ENCODE measurements around the gene NACC2. TPM values are rescaled to one million over a fixed set of nuclear protein-coding genes. Genes with fewer than 3 reads are reported as not detected.

The NACC2 gene
- polyA plus RNA-seq, 3 donors = 8.1 to 32.4 (median 8.7) TPM

DNA sequence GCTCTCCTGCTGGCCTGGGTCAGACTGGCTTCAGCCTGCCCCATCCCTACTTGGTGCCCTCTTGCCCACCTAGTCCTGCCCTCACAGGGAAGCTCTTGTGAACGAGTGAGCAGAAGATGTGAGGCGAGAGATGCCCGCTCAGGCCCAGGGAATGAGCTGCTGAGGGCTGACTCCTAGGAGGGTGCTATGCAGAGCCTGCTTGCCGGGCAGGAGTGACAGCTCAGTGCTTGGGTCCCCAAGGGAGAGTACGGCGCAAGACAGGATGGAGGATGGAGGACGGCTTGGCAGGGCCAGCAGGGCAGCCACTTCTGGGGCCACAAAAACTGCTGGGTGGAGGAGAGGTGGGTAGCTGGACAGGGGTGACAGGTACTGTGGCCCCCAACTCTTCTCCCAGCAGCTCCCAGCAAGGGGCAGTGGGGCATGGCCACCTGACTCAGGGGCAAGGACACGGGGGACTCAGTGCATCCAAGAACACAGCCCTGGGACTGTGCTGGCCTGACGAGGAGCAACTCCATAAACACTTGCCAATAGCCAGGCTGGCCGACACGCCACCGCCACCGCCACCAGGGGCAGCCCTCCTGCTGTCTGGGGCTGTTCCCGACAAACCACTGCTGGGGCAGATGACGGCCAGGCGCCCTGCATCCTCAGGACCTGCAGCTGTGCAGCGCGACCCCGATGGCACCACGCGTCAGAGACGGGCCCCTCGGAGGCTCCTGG, 78.4 kb downstream of the NACC2 start:
- Histone ChIP-seq H3K79me2 (ENCODE audit: insufficient read depth, low read length) (peaks cover 77% of the 10 kb centered on the region), H3K27ac (ENCODE audit: low read depth in 1 of 2, low read length in 2 of 2) (no peak overlapping the region), H3K4me3 (replicated peaks in 1 of 3; ENCODE audit: low read depth in 2 of 3, low read length in 3 of 3) (no peak overlapping the region), H2AFZ (ENCODE audit: insufficient read depth, low read depth, low read length, poor library complexity, severe bottlenecking) (no peak overlapping the region), H3K27me3 (ENCODE audit: control insufficient read depth in 2 of 2, insufficient read depth in 2 of 2, low read length in 2 of 2) (no peaks in the 10 kb centered on the region), H3K9ac (ENCODE audit: insufficient read depth, low read length, poor library complexity, severe bottlenecking) (no peak overlapping the region), H3K9me3 (replicated peaks in 1 of 2; ENCODE audit: control insufficient read depth in 1 of 2, insufficient read depth in 1 of 2, low read length in 2 of 2) (no peaks in the 10 kb centered on the region), H3K36me3 (replicated peaks in 1 of 2; ENCODE audit: control insufficient read depth in 1 of 2, insufficient read depth in 2 of 2, low read length in 2 of 2) (peaks cover 58 to 83% of the 10 kb centered on the region in 2 donors), H4K20me1 (ENCODE audit: insufficient read depth, low read length) (peaks cover 100% of the 10 kb centered on the region), H3K4me2 (replicated peaks; ENCODE audit: extremely low read depth, low read length, poor library complexity, severe bottlenecking) (no peak overlapping the region), H3K4me1 (ENCODE audit: control insufficient read depth in 1 of 2, insufficient read depth in 2 of 2, low read length in 2 of 2) (no peaks in the 10 kb centered on the region)
- H3K27me3 Mint-ChIP-seq (ENCODE audit: low read depth in 3 of 3) = no peaks in the 10 kb centered on the region
- TF ChIP-seq, protein P1, sequence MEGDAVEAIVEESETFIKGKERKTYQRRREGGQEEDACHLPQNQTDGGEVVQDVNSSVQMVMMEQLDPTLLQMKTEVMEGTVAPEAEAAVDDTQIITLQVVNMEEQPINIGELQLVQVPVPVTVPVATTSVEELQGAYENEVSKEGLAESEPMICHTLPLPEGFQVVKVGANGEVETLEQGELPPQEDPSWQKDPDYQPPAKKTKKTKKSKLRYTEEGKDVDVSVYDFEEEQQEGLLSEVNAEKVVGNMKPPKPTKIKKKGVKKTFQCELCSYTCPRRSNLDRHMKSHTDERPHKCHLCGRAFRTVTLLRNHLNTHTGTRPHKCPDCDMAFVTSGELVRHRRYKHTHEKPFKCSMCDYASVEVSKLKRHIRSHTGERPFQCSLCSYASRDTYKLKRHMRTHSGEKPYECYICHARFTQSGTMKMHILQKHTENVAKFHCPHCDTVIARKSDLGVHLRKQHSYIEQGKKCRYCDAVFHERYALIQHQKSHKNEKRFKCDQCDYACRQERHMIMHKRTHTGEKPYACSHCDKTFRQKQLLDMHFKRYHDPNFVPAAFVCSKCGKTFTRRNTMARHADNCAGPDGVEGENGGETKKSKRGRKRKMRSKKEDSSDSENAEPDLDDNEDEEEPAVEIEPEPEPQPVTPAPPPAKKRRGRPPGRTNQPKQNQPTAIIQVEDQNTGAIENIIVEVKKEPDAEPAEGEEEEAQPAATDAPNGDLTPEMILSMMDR (IDR thresholded peaks at IDR 0.05) = no peak
- H3K36me3 Mint-ChIP-seq = peaks cover 40 to 73% of the 10 kb centered on the region in 2 donors
- peak overlapping the region in 1 of 7 donors; percentile 7 for H3K27ac Mint-ChIP-seq
- H3K9me3 Mint-ChIP-seq = no peaks in the 10 kb centered on the region
- DNase-seq = no peak
- peaks cover 5% of the 10 kb centered on the region for H3K4me1 Mint-ChIP-seq
- intact Hi-C loops (cut with micrococcal nuclease) = no loop called here
- H3K4me3 Mint-ChIP-seq = no peak overlapping the region
- WGBS (ENCODE audit: insufficient coverage) = 95% methylated on average over 23 of the region's 23 CpGs

DNA sequence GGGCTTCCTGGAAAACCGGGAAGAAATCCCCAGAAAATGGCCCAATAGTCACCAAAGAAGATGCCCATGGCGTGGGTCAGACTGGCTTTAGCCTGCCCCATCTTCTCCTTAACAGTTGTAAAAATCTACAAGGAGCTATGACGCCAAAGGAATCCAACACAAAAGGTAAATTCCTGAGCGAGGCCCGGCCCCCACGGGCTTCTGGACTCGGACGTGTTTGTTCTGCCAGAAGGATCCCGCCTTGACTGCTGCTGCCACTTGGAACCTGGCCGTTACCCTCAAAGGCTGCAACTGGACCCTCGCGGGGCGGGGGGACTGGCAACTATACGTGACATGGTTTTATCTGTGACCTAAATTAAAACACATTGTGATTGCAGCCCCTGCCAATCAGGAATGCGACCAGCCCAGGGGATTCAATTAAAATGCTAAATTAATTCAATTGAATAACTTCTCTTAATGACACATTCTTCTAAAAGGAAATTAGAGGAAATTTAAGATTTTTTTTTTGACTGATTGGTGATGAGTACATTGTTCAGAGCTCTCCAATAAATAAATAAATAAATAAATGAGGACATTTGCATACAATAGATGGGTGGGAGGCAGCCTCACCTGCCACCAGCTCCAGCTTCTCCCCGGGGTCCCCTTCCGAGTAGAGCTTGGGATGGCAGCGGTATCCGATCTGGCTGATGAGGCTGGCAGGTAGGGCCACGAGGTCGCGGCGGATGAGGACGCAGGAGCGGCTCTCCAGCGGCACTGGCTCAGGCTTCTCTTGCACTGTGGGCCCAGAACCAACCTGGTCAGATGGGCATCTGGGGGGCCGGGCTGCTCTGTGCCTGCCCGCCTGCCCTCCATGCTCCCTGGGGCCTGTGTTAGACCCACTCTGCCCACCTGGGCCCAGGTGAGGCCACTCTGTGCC, 79.2 kb downstream of the NACC2 start:
- H3K4me3 ChIP-seq (replicated peaks in 1 of 3; ENCODE audit: low read depth in 2 of 3, low read length in 3 of 3) = no peak overlapping the region
- no peaks in the 10 kb centered on the region for H3K27me3 ChIP-seq (ENCODE audit: control insufficient read depth in 2 of 2, insufficient read depth in 2 of 2, low read length in 2 of 2)
- H3K4me2 ChIP-seq (replicated peaks; ENCODE audit: extremely low read depth, low read length, poor library complexity, severe bottlenecking) = no peak overlapping the region
- intact Hi-C loops (cut with micrococcal nuclease) = no loop called here
- Mint-ChIP-seq H3K27me3 (ENCODE audit: low read depth in 3 of 3) (peaks cover 0 to 2% (median 0%) of the 10 kb centered on the region in 3 donors), H3K36me3 (peaks cover 35 to 71% of the 10 kb centered on the region in 2 donors), H3K4me1 (peaks cover 3% of the 10 kb centered on the region), H3K27ac (peak overlapping the region in 1 of 7 donors; percentile 7), H3K9me3 (no peaks in the 10 kb centered on the region), H3K4me3 (no peak overlapping the region)
- H3K9me3 ChIP-seq (replicated peaks in 1 of 2; ENCODE audit: control insufficient read depth in 1 of 2, insufficient read depth in 1 of 2, low read length in 2 of 2) = no peaks in the 10 kb centered on the region
- H2AFZ ChIP-seq (ENCODE audit: insufficient read depth, low read depth, low read length, poor library complexity, severe bottlenecking) = no peak overlapping the region
- H3K9ac ChIP-seq (ENCODE audit: insufficient read depth, low read length, poor library complexity, severe bottlenecking) = no peak overlapping the region
- DNase-seq = no peak
- peaks cover 61 to 83% of the 10 kb centered on the region in 2 donors for H3K36me3 ChIP-seq (replicated peaks in 1 of 2; ENCODE audit: control insufficient read depth in 1 of 2, insufficient read depth in 2 of 2, low read length in 2 of 2)
- 97% methylated on average over 27 of the region's 28 CpGs for WGBS (ENCODE audit: insufficient coverage)
- TF ChIP-seq, protein P1 (IDR thresholded peaks at IDR 0.05) = no peak
- peaks cover 69% of the 10 kb centered on the region for H3K79me2 ChIP-seq (ENCODE audit: insufficient read depth, low read length)
- H3K27ac ChIP-seq (ENCODE audit: low read depth in 1 of 2, low read length in 2 of 2) = no peak overlapping the region
- H4K20me1 ChIP-seq (ENCODE audit: insufficient read depth, low read length) = peaks cover 100% of the 10 kb centered on the region
- H3K4me1 ChIP-seq (ENCODE audit: control insufficient read depth in 1 of 2, insufficient read depth in 2 of 2, low read length in 2 of 2) = no peaks in the 10 kb centered on the region

All from CD14-positive monocyte (primary cell).